Activated T-cell treated with anti-CD3 and anti-CD28 coated beads, Interleukin-2, amount 50 U/mL, for 4 hours (primary cell): ENCODE results near the gene HLCS. TPM values are rescaled to one million over a fixed set of nuclear protein-coding genes. Genes with fewer than 3 reads are reported as not detected.

Experiments
- ATAC-seq, 2 donors: fragments of 200-7000 bp; cut with Tn5 transposase; one replicate each; pipeline ENCODE4 v1.10.0; 2021
- DNase-seq: peaks from one replicate; pipeline ENCODE4 v3.0.0-alpha.2; 2020
- H3K27me3 Mint-ChIP-seq: one replicate; pipeline ENCODE4 v1.8.0; 2021; ENCODE audit warnings: low read depth, mixed read lengths
- H3K36me3 Mint-ChIP-seq: one replicate; pipeline ENCODE4 v1.8.0; 2022; ENCODE audit warnings: mixed read lengths; ENCODE audit not compliant: insufficient read depth
- H3K4me1 Mint-ChIP-seq: one replicate; pipeline ENCODE4 v1.8.0; 2021; ENCODE audit warnings: low read depth, mixed read lengths
- H3K4me3 Mint-ChIP-seq: one replicate; pipeline ENCODE4 v1.8.0; 2021; ENCODE audit warnings: mild to moderate bottlenecking, moderate library complexity, mixed read lengths
- H3K9me3 Mint-ChIP-seq: one replicate; pipeline ENCODE4 v1.8.0; 2021; ENCODE audit warnings: mixed read lengths
- total RNA-seq, 3 donors: library from RNA; stranded (reverse); gene quantifications; one replicate each; pipeline ENCODE4 v1.2.1, GENCODE V29; 2021

HLCS gene
- total RNA-seq, 3 donors from 2014 or later, result 7.1 to 8.6 (median 8.3) TPM

GRCh38 chr21:36743446-36743845 is 223.0 kb downstream of the HLCS start:
- H3K9me3 Mint-ChIP-seq, result no peaks in the 10 kb centered on the region
- no peaks in the 10 kb centered on the region for H3K36me3 Mint-ChIP-seq
- peaks cover 12% of the 10 kb centered on the region for H3K4me1 Mint-ChIP-seq
- ATAC-seq (no peak), DNase-seq (no peak)
- peaks cover 36% of the 10 kb centered on the region for H3K27me3 Mint-ChIP-seq
- no peak overlapping the region for H3K4me3 Mint-ChIP-seq

- peaks cover 9% of the 10 kb centered on the region for H3K4me1 Mint-ChIP-seq
- no peaks in the 10 kb centered on the region for H3K9me3 Mint-ChIP-seq
- H3K36me3 Mint-ChIP-seq, result no peaks in the 10 kb centered on the region
- H3K27me3 Mint-ChIP-seq, result peaks cover 34% of the 10 kb centered on the region
- no peak for DNase-seq
- ATAC-seq, result no peak
- no peak overlapping the region for H3K4me3 Mint-ChIP-seq
These were observed 223.5 kb downstream of the HLCS start for GRCh38 chr21:36743008-36743407.

GRCh38 chr21:36741506-36741905 is 225.0 kb downstream of the HLCS start:
- peaks cover 28% of the 10 kb centered on the region for H3K27me3 Mint-ChIP-seq
- H3K9me3 Mint-ChIP-seq, result no peaks in the 10 kb centered on the region
- H3K4me3 Mint-ChIP-seq, result no peak overlapping the region
- ATAC-seq (no peak), DNase-seq (no peak)
- peaks cover 1% of the 10 kb centered on the region for H3K4me1 Mint-ChIP-seq
- no peaks in the 10 kb centered on the region for H3K36me3 Mint-ChIP-seq

GRCh38 chr21:36738489-36739126 is 227.9 kb downstream of the HLCS start:
- DNase-seq (no peak), ATAC-seq (no peak)
- no peaks in the 10 kb centered on the region for H3K36me3 Mint-ChIP-seq
- H3K9me3 Mint-ChIP-seq, result no peaks in the 10 kb centered on the region
- peaks cover 25% of the 10 kb centered on the region for H3K27me3 Mint-ChIP-seq
- no peaks in the 10 kb centered on the region for H3K4me1 Mint-ChIP-seq
- H3K4me3 Mint-ChIP-seq, result no peak overlapping the region

GRCh38 chr21:36735724-36736320 is 230.6 kb downstream of the HLCS start:
- no peaks in the 10 kb centered on the region for H3K36me3 Mint-ChIP-seq
- no peaks in the 10 kb centered on the region for H3K9me3 Mint-ChIP-seq
- peaks cover 22% of the 10 kb centered on the region for H3K27me3 Mint-ChIP-seq
- H3K4me3 Mint-ChIP-seq, result no peak overlapping the region
- DNase-seq (no peak), ATAC-seq (no peak)
- no peaks in the 10 kb centered on the region for H3K4me1 Mint-ChIP-seq

- no peaks in the 10 kb centered on the region for H3K4me1 Mint-ChIP-seq
- DNase-seq (no peak), ATAC-seq (no peak)
- no peak overlapping the region for H3K4me3 Mint-ChIP-seq
- no peaks in the 10 kb centered on the region for H3K36me3 Mint-ChIP-seq
- peaks cover 22% of the 10 kb centered on the region for H3K27me3 Mint-ChIP-seq
- H3K9me3 Mint-ChIP-seq, result no peaks in the 10 kb centered on the region
These were observed 231.3 kb downstream of the HLCS start for GRCh38 chr21:36735201-36735515.

- no peak overlapping the region for H3K4me3 Mint-ChIP-seq
- H3K4me1 Mint-ChIP-seq, result no peaks in the 10 kb centered on the region
These were observed 231.9 kb downstream of the HLCS start for GRCh38 chr21:36734367-36735200.

GRCh38 chr21:36733857-36734256 is 232.6 kb downstream of the HLCS start:
- Mint-ChIP-seq H3K4me1 (no peaks in the 10 kb centered on the region), H3K36me3 (no peaks in the 10 kb centered on the region), H3K9me3 (no peaks in the 10 kb centered on the region), H3K4me3 (no peak overlapping the region), H3K27me3 (peaks cover 26% of the 10 kb centered on the region)
- ATAC-seq, result no peak
- no peak for DNase-seq

More at GRCh38 chr21:36734367-36735200, 231.9 kb downstream of the HLCS start:
- DNase-seq (no peak), ATAC-seq (no peak)
- Mint-ChIP-seq H3K27me3 (peaks cover 26% of the 10 kb centered on the region), H3K36me3 (no peaks in the 10 kb centered on the region), H3K9me3 (no peaks in the 10 kb centered on the region)

- no peaks in the 10 kb centered on the region for H3K4me1 Mint-ChIP-seq
- peaks cover 23% of the 10 kb centered on the region for H3K27me3 Mint-ChIP-seq
- no peaks in the 10 kb centered on the region for H3K36me3 Mint-ChIP-seq
- DNase-seq (no peak), ATAC-seq (no peak)
- no peak overlapping the region for H3K4me3 Mint-ChIP-seq
- H3K9me3 Mint-ChIP-seq, result no peaks in the 10 kb centered on the region
These were observed 233.7 kb downstream of the HLCS start for GRCh38 chr21:36732761-36733160.

GRCh38 chr21:36732217-36732616 is 234.3 kb downstream of the HLCS start:
- H3K9me3 Mint-ChIP-seq, result no peaks in the 10 kb centered on the region
- no peak for ATAC-seq
- peaks cover 29% of the 10 kb centered on the region for H3K27me3 Mint-ChIP-seq
- no peaks in the 10 kb centered on the region for H3K4me1 Mint-ChIP-seq
- no peaks in the 10 kb centered on the region for H3K36me3 Mint-ChIP-seq
- no peak for DNase-seq
- H3K4me3 Mint-ChIP-seq, result no peak overlapping the region

GRCh38 chr21:36730291-36731281 is 235.9 kb downstream of the HLCS start:
- H3K27me3 Mint-ChIP-seq, result peaks cover 27% of the 10 kb centered on the region
- no peaks in the 10 kb centered on the region for H3K9me3 Mint-ChIP-seq
- no peak for ATAC-seq
- no peak overlapping the region for H3K4me3 Mint-ChIP-seq
- H3K36me3 Mint-ChIP-seq, result no peaks in the 10 kb centered on the region
- no peak for DNase-seq
- H3K4me1 Mint-ChIP-seq, result no peaks in the 10 kb centered on the region

GRCh38 chr21:36729310-36729970 is 237.0 kb downstream of the HLCS start:
- H3K9me3 Mint-ChIP-seq, result no peaks in the 10 kb centered on the region
- no peaks in the 10 kb centered on the region for H3K36me3 Mint-ChIP-seq
- DNase-seq, result no peak
- H3K4me1 Mint-ChIP-seq, result no peaks in the 10 kb centered on the region
- ATAC-seq, result no peak
- H3K4me3 Mint-ChIP-seq, result no peak overlapping the region
- H3K27me3 Mint-ChIP-seq, result peaks cover 23% of the 10 kb centered on the region

- H3K27me3 Mint-ChIP-seq, result peaks cover 23% of the 10 kb centered on the region
- no peaks in the 10 kb centered on the region for H3K36me3 Mint-ChIP-seq
- H3K4me3 Mint-ChIP-seq, result no peak overlapping the region
These were observed 237.9 kb downstream of the HLCS start for GRCh38 chr21:36728371-36729111.

More at GRCh38 chr21:36728371-36729111, 237.9 kb downstream of the HLCS start:
- Mint-ChIP-seq H3K9me3 (no peaks in the 10 kb centered on the region), H3K4me1 (no peaks in the 10 kb centered on the region)
- no peak for ATAC-seq
- DNase-seq, result no peak
